Aorta (tissue), 5 donors: ENCODE results near the gene CACNA2D4. TPM values are rescaled to one million over a fixed set of nuclear protein-coding genes. Genes with fewer than 3 reads are reported as not detected.
A peak's percentile ranks its signal among the peaks of the same experiment; 100 is the strongest.

Experiments
- ATAC-seq: fragments of 200-7000 bp; cut with Tn5 transposase; one replicate; pipeline ENCODE4 v1.9.1; 2022; ENCODE audit warnings: moderate library complexity; ENCODE audit not compliant: low FRiP score
- DNase-seq, 2 donors: peaks; one replicate each; pipeline ENCODE4 v3.0.0-alpha.2; 2020
- H3K27ac ChIP-seq, 2 donors: one replicate each; pipeline ENCODE4 v1.5.1; 2013; ENCODE audit warnings: low read length in 2 of 2, mild to moderate bottlenecking in 2 of 2, moderate library complexity in 2 of 2, control low read depth in 1 of 2, inconsistent platforms in 1 of 2, low read depth in 1 of 2
- H3K27me3 ChIP-seq, 2 donors: one replicate each; pipeline ENCODE4 v1.6.1; 2013; ENCODE audit warnings: control low read depth in 1 of 2, low read length in 1 of 2, mild to moderate bottlenecking in 1 of 2, moderate library complexity in 1 of 2; ENCODE audit not compliant: insufficient read depth in 2 of 2, control insufficient read depth in 1 of 2
- H3K36me3 ChIP-seq, 2 donors: one replicate each; pipeline ENCODE4 v1.6.1; 2013; ENCODE audit warnings: control low read depth in 1 of 2, low read length in 1 of 2, mild to moderate bottlenecking in 1 of 2; ENCODE audit not compliant: insufficient read depth in 2 of 2, control insufficient read depth in 1 of 2
- H3K4me1 ChIP-seq, 2 donors: one replicate each; pipeline ENCODE4 v1.6.1; 2013; ENCODE audit warnings: low read length in 2 of 2, control low read depth in 1 of 2, mild to moderate bottlenecking in 1 of 2, moderate library complexity in 1 of 2; ENCODE audit not compliant: insufficient read depth in 2 of 2, control insufficient read depth in 1 of 2
- H3K4me3 ChIP-seq, 2 donors: one replicate each; pipeline ENCODE4 v1.5.1; 2013; ENCODE audit warnings: low read length in 2 of 2, control low read depth in 1 of 2, mild to moderate bottlenecking in 1 of 2
- H3K9me3 ChIP-seq: one replicate; pipeline ENCODE4 v1.6.1; 2013; ENCODE audit warnings: mild to moderate bottlenecking, low read length; ENCODE audit not compliant: control insufficient read depth
- WGBS, 2 donors: extraction: QIAGEN DNeasy Blood & Tissue Kit; methylation state at CpG; one replicate each; pipeline ENCODE4 v1.1.7; 2013; 5-methylcytosine and 5-hydroxymethylcytosine counted together
- intact Hi-C, 2 donors: fragments of 100-400 bp; cut with DNase I; formaldehyde crosslinking; loops; one replicate each; pipeline versions ENCODE4 v1.14.2 to v1.15.0; 2022
- long read RNA-seq, 2 donors: library from polyadenylated mRNA; unstranded; transcript quantifications; one replicate each; pipeline ENCODE4 v2.0.0, GENCODE V29; 2020 to 2021
- polyA plus RNA-seq, 2 donors: library from polyadenylated mRNA; stranded (reverse); fragments of 200-250 nt; gene quantifications; one replicate each; pipeline ENCODE4 v1.2.3, GENCODE V29; 2013
- total RNA-seq, 2 donors: library from RNA; stranded (reverse); fragmentation: NEBNext Ultra II Directional; extraction: Animal tissue kit (Norgen Biotek cat#: 25700); gene quantifications; one replicate each; pipeline ENCODE4 v1.2.1, GENCODE V29; 2021
- donor health status: healthy with polysubstance abuse.
- donor health status: Bipolar disorder and iron deficiency.
- donor health status: DM: no; HTN: no; CAD: no.
- donor health status: DM: no; HTN: no; CAD: no.
- donor health status: DM: yes; HTN: yes; CAD: no.

CACNA2D4 gene, protein sequence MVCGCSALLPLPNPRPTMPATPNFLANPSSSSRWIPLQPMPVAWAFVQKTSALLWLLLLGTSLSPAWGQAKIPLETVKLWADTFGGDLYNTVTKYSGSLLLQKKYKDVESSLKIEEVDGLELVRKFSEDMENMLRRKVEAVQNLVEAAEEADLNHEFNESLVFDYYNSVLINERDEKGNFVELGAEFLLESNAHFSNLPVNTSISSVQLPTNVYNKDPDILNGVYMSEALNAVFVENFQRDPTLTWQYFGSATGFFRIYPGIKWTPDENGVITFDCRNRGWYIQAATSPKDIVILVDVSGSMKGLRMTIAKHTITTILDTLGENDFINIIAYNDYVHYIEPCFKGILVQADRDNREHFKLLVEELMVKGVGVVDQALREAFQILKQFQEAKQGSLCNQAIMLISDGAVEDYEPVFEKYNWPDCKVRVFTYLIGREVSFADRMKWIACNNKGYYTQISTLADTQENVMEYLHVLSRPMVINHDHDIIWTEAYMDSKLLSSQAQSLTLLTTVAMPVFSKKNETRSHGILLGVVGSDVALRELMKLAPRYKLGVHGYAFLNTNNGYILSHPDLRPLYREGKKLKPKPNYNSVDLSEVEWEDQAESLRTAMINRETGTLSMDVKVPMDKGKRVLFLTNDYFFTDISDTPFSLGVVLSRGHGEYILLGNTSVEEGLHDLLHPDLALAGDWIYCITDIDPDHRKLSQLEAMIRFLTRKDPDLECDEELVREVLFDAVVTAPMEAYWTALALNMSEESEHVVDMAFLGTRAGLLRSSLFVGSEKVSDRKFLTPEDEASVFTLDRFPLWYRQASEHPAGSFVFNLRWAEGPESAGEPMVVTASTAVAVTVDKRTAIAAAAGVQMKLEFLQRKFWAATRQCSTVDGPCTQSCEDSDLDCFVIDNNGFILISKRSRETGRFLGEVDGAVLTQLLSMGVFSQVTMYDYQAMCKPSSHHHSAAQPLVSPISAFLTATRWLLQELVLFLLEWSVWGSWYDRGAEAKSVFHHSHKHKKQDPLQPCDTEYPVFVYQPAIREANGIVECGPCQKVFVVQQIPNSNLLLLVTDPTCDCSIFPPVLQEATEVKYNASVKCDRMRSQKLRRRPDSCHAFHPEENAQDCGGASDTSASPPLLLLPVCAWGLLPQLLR
- 1 to 10 TPM; 6.2 to 9.7 TPM for total RNA-seq
- 1 to 10 TPM in 1 of 2 donors, under 1 TPM in 1; 0.88 to 3.0 TPM for polyA plus RNA-seq
- long read RNA-seq, donor 1, partial matches to known transcripts, result 2 of 2 reads
- long read RNA-seq, donor 1, other reads (novel, unspliced or antisense), result 0 of 2 reads
- long read RNA-seq, donor 2, partial matches to known transcripts, result 0 of 3 reads
- long read RNA-seq, donor 2, other reads (novel, unspliced or antisense), result 3 of 3 reads

DNA sequence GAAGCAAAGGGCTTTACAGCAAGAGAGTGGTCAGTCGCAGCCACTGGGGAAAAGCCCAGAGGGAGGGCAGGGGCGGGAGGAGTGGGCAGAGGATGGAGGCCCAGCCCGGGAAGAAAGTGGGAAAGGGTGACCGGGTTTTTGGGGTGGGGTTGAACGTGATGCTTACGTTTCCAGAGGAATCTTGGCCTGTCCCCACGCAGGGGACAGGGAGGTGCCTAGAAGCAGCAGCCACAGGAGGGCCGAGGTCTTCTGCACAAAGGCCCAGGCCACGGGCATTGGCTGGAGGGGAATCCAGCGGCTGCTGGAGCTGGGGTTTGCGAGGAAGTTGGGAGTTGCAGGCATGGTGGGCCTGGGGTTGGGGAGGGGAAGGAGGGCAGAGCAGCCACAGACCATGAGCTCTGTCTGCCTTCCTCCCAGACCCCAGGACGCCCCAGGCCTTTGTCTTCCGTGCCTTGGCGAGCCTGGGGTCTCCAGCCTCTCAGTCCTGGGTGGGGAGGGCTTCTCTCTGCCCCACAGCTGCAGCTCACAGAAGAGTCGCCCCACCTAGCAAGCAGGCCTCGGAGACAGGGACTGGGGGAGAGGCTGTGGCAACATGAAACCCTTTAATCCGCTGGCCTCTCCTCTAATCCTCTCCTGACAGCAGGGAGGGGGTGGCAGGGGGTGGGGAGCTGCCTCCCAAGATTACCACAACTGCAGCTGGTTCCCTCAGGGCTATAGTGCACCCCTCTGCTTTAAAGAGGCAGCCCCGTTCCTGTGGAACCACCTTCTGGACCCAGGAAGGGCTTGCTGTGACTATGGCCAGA is at the start of gene CACNA2D4:
CACNA2D4 (minus strand) TSS at position 572 of the 803 bp plus-strand sequence; CDS start at position 393, 179 bp downstream.
- H3K27ac ChIP-seq, result no peak within 1 kb of the TSS

DNA sequence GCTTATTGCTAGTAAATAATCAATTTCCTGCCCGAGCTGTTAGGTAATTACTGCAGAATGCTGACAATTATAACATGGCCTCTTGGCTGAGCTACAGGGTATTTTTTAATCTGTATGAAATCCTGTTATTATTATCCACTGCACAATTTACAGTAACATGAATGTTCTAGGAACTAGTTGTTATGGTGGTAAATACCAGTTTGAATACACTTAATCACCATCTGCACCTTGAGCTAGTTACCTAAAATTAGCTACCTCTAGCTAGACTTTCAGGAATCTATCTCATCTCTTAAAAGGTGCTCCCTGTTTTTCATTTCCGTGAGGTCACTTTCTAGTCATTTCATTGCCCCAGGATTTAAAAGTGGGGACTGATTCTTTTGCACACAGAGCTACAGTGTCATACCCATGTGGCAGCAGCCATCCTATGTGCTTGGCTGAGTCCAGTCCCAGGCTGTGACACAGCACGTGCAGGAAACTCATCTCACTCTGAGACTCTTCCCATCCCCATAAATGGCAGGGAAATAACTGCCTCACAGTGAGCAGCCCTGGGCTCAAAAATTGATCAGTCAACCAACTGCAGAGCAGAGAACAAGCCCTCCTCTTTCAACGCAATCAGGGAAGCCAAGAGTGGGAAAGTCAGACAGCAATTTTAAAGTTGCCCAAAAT is 48.2 kb upstream of the CACNA2D4 start:
- Histone ChIP-seq H3K4me1 (peaks cover 3 to 5% of the 10 kb centered on the region in 2 donors), H3K27me3 (no peaks in the 10 kb centered on the region), H3K27ac (peak overlapping the region in 1 of 2 donors; percentile 15), H3K36me3 (peaks cover 2 to 5% of the 10 kb centered on the region in 2 donors), H3K4me3 (no peak overlapping the region), H3K9me3 (no peaks in the 10 kb centered on the region)
- WGBS, 2 donors, result 90 to 91% methylated on average over 4 of the region's 4 CpGs
- no peak for DNase-seq
- ATAC-seq, result no peak
- intact Hi-C loops, result no loop called here

More for the DNA sequence above, at the start of gene CACNA2D4:
- Histone ChIP-seq H3K27me3 (no peaks in the 10 kb centered on the region), H3K9me3 (no peaks in the 10 kb centered on the region), H3K4me3 (no peak within 1 kb of the TSS), H3K4me1 (no peaks in the 10 kb centered on the region), H3K36me3 (no peaks in the 10 kb centered on the region)
- ATAC-seq, result no peak
- WGBS, 2 donors, result 87 to 90% methylated on average over 17 to 18 of the region's 18 CpGs
- intact Hi-C loops, result no loop called here
- DNase-seq, result peak; percentile 53 to 69

DNA sequence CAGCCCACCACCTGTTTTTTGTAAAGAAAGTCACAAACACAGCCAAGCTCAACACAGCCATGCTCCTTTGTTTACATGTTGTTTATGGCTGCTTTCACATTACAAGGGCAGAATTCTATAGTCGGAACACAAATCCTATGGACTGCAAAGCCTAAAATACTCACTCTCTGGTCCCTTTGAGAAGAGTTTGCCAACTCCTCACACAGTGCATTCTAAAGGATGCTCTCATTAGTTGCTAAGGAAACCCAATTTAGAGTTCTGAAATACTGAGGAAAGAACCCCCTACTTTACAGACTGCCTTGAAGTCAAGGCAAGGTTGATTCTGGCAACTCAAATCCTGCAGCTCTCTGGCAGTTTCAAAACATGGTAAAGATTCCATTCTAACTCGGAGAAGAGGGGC is 47.5 kb upstream of the CACNA2D4 start:
- H3K36me3 ChIP-seq, result peaks cover 2 to 5% of the 10 kb centered on the region in 2 donors
- 75 to 83% methylated on average over 2 of the region's 2 CpGs for WGBS, 2 donors
- no peak for ATAC-seq
- H3K9me3 ChIP-seq, result no peaks in the 10 kb centered on the region
- intact Hi-C loops, result no loop called here
- no peak for DNase-seq
- peaks cover 3 to 5% of the 10 kb centered on the region in 2 donors for H3K4me1 ChIP-seq
- H3K27ac ChIP-seq, result no peak overlapping the region
- H3K27me3 ChIP-seq, result no peaks in the 10 kb centered on the region
- no peak overlapping the region for H3K4me3 ChIP-seq

DNA sequence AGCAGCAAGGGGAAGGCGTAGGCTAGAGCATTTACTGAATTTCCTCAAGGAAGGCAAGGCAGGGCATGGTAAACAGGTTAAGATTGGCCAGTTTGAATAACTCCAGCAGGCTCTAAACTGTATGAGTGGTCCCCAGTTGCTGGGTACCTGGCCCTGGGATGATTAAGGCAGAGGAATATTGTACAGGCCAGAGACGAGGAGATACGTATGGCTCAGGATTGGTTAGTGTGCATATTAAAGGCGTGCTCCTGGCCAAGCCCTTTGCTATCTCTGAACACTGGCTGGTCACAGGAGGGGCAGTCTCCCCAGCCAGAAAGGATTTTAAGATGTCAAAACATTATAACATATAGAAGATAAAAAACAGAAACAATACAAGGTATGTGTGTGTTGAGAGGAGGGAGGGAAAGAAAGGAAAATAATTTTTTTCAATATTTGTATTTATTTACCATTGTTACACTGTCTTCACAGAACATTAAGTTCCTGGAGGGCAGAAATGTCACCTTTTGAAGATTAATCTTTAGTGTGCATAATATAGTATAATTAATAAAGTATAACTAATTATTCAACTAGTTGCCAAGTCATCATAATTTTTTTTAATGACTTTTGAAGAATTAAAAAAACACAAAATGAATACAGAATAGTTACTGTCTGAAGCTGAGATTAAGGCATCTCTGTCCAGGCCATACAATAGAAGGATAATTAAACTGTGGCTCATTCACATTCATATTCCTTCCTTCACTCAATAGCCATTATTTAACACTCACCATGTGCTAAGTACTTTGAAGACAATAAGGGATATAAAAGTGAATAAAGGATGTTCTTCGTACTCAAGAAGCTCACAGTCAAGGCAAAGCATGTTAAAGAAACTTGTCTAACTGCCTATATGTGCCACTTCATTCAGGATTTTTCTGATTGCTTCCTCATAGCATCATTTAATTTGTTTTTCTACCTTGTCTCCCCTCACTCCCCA is 43.9 kb upstream of the CACNA2D4 start:
- no peaks in the 10 kb centered on the region for H3K4me1 ChIP-seq
- WGBS, 2 donors, result 90 to 92% methylated on average over 5 of the region's 5 CpGs
- no peak for ATAC-seq
- intact Hi-C loops, result no loop called here
- no peaks in the 10 kb centered on the region for H3K27me3 ChIP-seq
- no peak overlapping the region for H3K4me3 ChIP-seq
- H3K9me3 ChIP-seq, result no peaks in the 10 kb centered on the region
- H3K36me3 ChIP-seq, result peaks cover 2 to 5% of the 10 kb centered on the region in 2 donors
- no peak overlapping the region for H3K27ac ChIP-seq
- DNase-seq, result no peak

DNA sequence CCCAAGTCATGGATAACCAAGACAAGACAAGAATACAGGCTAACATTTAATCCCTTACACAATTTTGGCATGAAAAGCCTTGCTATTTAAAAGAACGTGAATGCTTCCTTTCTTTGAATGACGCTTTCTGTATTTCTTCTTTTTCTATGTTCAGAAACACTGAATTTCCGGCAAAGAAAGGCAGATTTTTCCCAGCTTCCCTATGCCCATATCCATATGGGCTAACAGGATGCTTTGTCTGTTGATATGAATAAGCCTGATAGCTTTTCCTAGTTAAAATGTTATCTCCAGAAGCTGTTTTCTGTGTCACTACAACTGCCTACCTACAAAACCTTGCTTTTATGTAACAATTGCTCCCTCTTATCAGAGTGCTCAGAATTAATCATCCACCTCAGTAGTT is 38.3 kb upstream of the CACNA2D4 start:
- Histone ChIP-seq H3K27ac (no peak overlapping the region), H3K4me1 (no peaks in the 10 kb centered on the region), H3K9me3 (no peaks in the 10 kb centered on the region), H3K4me3 (no peak overlapping the region), H3K36me3 (peaks cover 0 to 2% of the 10 kb centered on the region in 2 donors), H3K27me3 (no peaks in the 10 kb centered on the region)
- WGBS, 2 donors, result 95 to 96% methylated on average over 3 of the region's 3 CpGs
- intact Hi-C loops, result no loop called here
- DNase-seq, result no peak
- no peak for ATAC-seq

DNA sequence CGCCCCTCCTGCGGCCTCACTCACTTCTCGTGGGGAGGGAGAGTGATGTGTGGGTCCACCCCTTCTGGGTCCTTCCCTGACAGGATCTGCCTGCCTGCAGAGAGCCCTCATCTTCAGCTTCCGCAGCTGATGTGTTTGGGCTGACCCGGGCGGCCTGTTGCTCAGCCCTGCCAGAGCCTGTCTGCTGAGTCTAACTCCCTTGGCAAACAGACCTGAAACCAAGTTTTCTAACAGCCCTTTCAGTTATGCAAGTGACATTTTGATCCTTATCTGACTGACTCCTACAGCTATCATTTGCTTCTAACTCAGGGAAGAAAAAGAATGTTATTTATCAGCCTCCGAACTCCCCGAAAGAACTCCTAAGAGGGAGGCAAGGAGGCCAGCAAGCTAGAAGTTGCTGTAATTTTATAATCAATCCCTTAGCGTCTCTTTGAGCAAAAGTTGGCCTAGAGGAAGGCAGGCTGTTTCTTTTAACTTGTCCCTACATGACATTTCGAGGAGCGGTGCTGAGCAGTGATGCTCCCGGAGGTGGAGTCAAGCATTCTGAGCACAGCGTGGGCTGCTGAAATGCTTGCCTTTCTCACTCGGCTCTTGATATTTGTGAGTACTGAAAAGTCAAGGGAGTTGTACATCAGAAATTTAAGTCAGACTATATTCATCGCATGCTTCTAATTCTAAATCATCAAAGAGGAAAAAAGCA is 31.5 kb upstream of the CACNA2D4 start:
- no peaks in the 10 kb centered on the region for H3K27me3 ChIP-seq
- DNase-seq, result no peak
- peak; percentile 64 for ATAC-seq
- WGBS, 2 donors, result 79 to 80% methylated on average over 15 of the region's 15 CpGs
- H3K36me3 ChIP-seq, result peaks cover 3 to 7% of the 10 kb centered on the region in 2 donors
- H3K4me3 ChIP-seq, result no peak overlapping the region
- H3K4me1 ChIP-seq, result no peaks in the 10 kb centered on the region
- intact Hi-C loops, result no loop called here
- no peaks in the 10 kb centered on the region for H3K9me3 ChIP-seq
- no peak overlapping the region for H3K27ac ChIP-seq
